HepG2 (cell line): ENCODE data around the gene MCRIP2. TPM values are rescaled to one million over a fixed set of nuclear protein-coding genes. Genes with fewer than 3 reads are reported as not detected.

Experiments used
- ARID2 ChIP-seq: sonication (generic); formaldehyde crosslinking; IDR thresholded peaks from 2 replicates; pipeline ENCODE4 v1.8.1; 2022; ENCODE audit warnings: mild to moderate bottlenecking, missing genetic modification reagents, borderline replicate concordance
- ELF4 ChIP-seq: sonication (generic); formaldehyde crosslinking; IDR thresholded peaks from 2 replicates; pipeline ENCODE4 v1.5.0; 2020; ENCODE audit warnings: missing genetic modification reagents, mild to moderate bottlenecking, moderate library complexity, borderline replicate concordance
- GPBP1L1 ChIP-seq: sonication (generic); formaldehyde crosslinking; IDR thresholded peaks from 2 replicates; pipeline ENCODE4 v1.5.0; 2020; ENCODE audit warnings: mild to moderate bottlenecking, missing genetic modification reagents
- HNRNPK ChIP-seq: fragments of 200-400 bp; formaldehyde crosslinking; IDR thresholded peaks from 2 replicates; pipeline ENCODE4 v1.6.1; 2018; ENCODE audit warnings: low read length, low read depth, moderate library complexity, mild to moderate bottlenecking; ENCODE audit not compliant: poor library complexity, severe bottlenecking
- KIAA2018 ChIP-seq: sonication (generic); formaldehyde crosslinking; IDR thresholded peaks from 2 replicates; pipeline ENCODE4 v1.5.0; 2020; ENCODE audit warnings: mild to moderate bottlenecking, missing genetic modification reagents, borderline replicate concordance
- MAX ChIP-seq: IDR thresholded peaks from 2 replicates; pipeline ENCODE4 v1.6.1; 2012; ENCODE audit warnings: inconsistent platforms
- MAZ ChIP-seq, 2 experiments: sonication (generic) in 1 of 2; formaldehyde crosslinking in 1 of 2; IDR thresholded peaks; 2 replicates each; pipeline versions ENCODE4 v1.5.0 to v1.6.1; 2012 to 2020; ENCODE audit warnings: low read depth in 2 of 2, mild to moderate bottlenecking in 2 of 2, borderline replicate concordance in 1 of 2, improper control_type of control experiment in 1 of 2, low read length in 1 of 2, missing genetic modification reagents in 1 of 2, moderate library complexity in 1 of 2
- NCOA5 ChIP-seq: sonication (generic); formaldehyde crosslinking; IDR thresholded peaks from 2 replicates; pipeline ENCODE4 v1.4.0; 2020; ENCODE audit warnings: missing genetic modification reagents
- NFRKB ChIP-seq: fragments of 450-650 bp; IDR thresholded peaks from 2 replicates; pipeline ENCODE4 v1.6.1; 2017
- SAFB2 ChIP-seq: sonication (generic); formaldehyde crosslinking; IDR thresholded peaks from 2 replicates; pipeline ENCODE4 v1.5.1; 2020; ENCODE audit warnings: missing genetic modification reagents, low read depth, mild to moderate bottlenecking, borderline replicate concordance
- SIX1 ChIP-seq: sonication (generic); formaldehyde crosslinking; IDR thresholded peaks from 2 replicates; pipeline ENCODE4 v1.4.0; 2020; ENCODE audit warnings: missing genetic modification reagents, borderline replicate concordance
- SUZ12 ChIP-seq: fragments of 150-350 bp; IDR thresholded peaks from 2 replicates; pipeline ENCODE4 v1.6.1; 2014; ENCODE audit warnings: low read depth, low read length
- TARDBP ChIP-seq: sonication (generic); formaldehyde crosslinking; IDR thresholded peaks from 2 replicates; pipeline ENCODE4 v1.8.0; 2022; ENCODE audit warnings: mild to moderate bottlenecking, missing genetic modification reagents
- ZEB1 ChIP-seq: IDR thresholded peaks from 2 replicates; pipeline ENCODE4 v1.6.1; 2012; ENCODE audit warnings: mild to moderate bottlenecking, low read depth, inconsistent platforms; ENCODE audit not compliant: insufficient replicate concordance
- ZNF580 ChIP-seq: IDR thresholded peaks from 2 replicates; pipeline ENCODE4 v1.6.1; 2016; ENCODE audit warnings: low read depth, borderline replicate concordance
- ZSCAN9 ChIP-seq: IDR thresholded peaks from 2 replicates; pipeline ENCODE4 v1.6.1; 2016; ENCODE audit warnings: borderline replicate concordance
- polyA plus RNA-seq, 8 experiments: library from polyadenylated mRNA; depleted of rRNA in 3 of 8; stranded (reverse) in 7 of 8; unstranded in 1 of 8; fragments of >200 nt; fragmentation: Illumina TruSeq in 4 of 8; extraction: Trizol in 4 of 8; gene quantifications; 2 replicates each; pipeline versions ENCODE4 v1.2.1 to v1.2.3, GENCODE V29; 2011 to 2016; ENCODE audit warnings: low read depth in 4 of 8, missing spikeins in 1 of 8, mixed read lengths in 1 of 8; ENCODE audit not compliant: insufficient read depth in 1 of 8
- total RNA-seq, 5 experiments: library from RNA; depleted of rRNA; stranded (reverse); fragments of >200 nt; fragmentation: Illumina TruSeq; extraction: Trizol; gene quantifications; 2 replicates each; pipeline ENCODE4 v1.2.3, GENCODE V29; 2016; ENCODE audit warnings: low read depth in 1 of 5

The MCRIP2 gene
- total and polyA plus RNA-seq, 2 of the 13 experiments (the other 11 are each of a cell fraction or from before 2014, with no cell fraction given) = 39.6 to 76.7 TPM

- no peak for TF ChIP-seq SIX1 (CRISPR knock-in tag)
- TF ChIP-seq NFRKB = no peak
- TF ChIP-seq TARDBP (CRISPR knock-in tag) = no peak
- TF ChIP-seq MAX = peak; percentile 80
- TF ChIP-seq SAFB2 (CRISPR knock-in tag) = no peak
- TF ChIP-seq ZEB1 = no peak
- no peak for TF ChIP-seq ARID2 (CRISPR knock-in tag)
- no peak for TF ChIP-seq ELF4
- no peak for TF ChIP-seq NCOA5
- TF ChIP-seq ZSCAN9 (CRISPR knock-in tag) = no peak
- TF ChIP-seq HNRNPK = no peak
- TF ChIP-seq ZNF580 (CRISPR knock-in tag) = no peak
- no peak for TF ChIP-seq KIAA2018 (CRISPR knock-in tag)
- no peak for TF ChIP-seq GPBP1L1
- no peak for TF ChIP-seq SUZ12
- TF ChIP-seq MAZ (IDR thresholded peaks at IDR 0.05; ENCODE audit: borderline replicate concordance, low read depth, low read length) = peak; percentile 41; the same call in 1 of the 2 replicates
- TF ChIP-seq MAZ (CRISPR knock-in tag; IDR thresholded peaks at IDR 0.05; ENCODE audit: low read depth) = no peak; the same call in none of the 2 replicates
These were observed 38.4 kb downstream of the MCRIP2 start, which contains the start of gene STUB1 (continued) for GRCh38 chr16:679814-680624.
